HG03354 (cell line): ENCODE results near the gene ARFGAP1.
"Not testable (repeated sequence)": the region's sequence is repeated elsewhere in the genome, so short reads cannot be mapped to it uniquely, and the experiment has no call there.

Experiments used
- ATAC-seq: cut with Tn5 transposase; IDR thresholded peaks from one replicate; pipeline ENCODE4 v1.9.1; 2021; ENCODE audit warnings: mild to moderate bottlenecking; ENCODE audit not compliant: unreplicated experiment, poor library complexity, severe bottlenecking

ARFGAP1 gene

DNA sequence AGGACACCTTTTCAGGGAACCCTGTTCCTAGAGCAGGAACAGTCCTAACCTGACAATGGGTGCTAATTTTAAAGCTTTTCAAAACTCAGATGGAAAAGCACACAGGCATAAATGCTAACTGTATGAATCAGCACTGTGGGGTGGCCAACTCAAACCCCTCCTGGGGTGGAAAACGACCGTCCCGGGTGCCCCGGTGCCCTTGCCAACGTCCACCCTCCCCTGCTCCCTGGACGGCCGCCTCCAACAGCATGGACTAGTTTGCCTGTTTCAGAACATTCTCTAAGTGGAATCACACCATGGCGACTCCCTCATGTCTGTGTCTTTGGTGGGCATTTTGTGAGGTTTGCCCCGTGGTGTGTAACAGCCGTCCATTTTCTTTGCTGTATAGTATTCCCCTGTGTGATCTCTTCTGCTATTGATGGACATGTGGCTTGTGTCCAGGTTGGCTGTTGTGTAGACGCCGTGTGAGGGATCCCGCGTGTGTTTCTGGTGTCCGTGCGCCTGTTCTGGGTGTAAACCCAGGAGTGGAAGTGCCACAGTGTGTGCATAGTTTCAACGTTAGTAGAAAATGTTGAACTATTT lies 26.2 kb downstream of the ARFGAP1 start:
- ATAC-seq: no peak

GRCh38 chr20:63301671-63302070 lies 29.1 kb downstream of the ARFGAP1 start:
- ATAC-seq: no peak

DNA sequence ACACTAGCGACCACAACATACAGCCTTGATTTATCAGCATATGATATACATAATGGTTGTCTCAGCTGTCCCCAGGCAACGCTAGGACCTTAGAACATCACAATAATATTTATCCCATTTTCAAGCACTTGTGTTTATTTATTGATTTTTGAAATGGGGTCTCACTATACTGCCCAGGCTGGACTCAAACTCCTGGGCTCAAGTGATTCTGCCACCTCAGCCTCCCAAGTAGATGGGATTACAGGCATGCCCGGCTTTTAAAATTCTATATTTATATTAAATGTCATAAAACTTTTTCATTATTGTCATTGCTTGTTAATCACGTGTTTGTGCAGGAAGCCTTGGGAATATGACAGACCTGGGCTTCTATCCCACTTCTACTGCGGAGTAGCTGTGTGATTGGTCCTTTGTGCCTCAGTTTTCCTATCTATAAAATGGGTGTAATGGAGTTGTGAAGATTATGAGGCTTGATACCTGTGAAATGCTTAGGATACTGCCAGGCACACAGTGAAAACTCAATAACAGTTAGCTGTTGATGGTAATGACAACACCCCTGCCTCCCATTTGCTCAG lies 30.6 kb downstream of the ARFGAP1 start:
- no peak for ATAC-seq

DNA sequence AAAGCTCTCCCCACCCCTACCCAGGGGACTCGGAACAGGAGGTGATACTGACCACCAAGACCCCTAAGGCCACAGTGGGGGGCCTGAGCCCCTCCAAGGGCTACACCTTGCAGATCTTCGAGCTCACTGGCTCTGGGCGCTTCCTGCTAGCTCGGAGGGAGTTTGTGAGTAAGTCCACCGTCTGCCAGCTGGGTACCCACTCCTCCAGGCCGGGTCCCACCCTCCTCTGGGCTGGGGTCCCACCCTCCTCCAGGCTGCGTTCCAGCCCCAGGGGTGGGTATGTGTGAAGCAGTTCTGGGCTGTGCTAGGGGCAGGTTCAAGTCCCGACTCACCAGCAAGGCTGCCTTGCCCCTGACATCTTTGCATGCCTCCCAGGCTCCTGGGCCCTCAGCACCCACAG lies 32.8 kb downstream of the ARFGAP1 start:
- no peak for ATAC-seq

- not testable (repeated sequence) for ATAC-seq
These were observed 33.5 kb downstream of the ARFGAP1 start for GRCh38 chr20:63305933-63306672.

DNA sequence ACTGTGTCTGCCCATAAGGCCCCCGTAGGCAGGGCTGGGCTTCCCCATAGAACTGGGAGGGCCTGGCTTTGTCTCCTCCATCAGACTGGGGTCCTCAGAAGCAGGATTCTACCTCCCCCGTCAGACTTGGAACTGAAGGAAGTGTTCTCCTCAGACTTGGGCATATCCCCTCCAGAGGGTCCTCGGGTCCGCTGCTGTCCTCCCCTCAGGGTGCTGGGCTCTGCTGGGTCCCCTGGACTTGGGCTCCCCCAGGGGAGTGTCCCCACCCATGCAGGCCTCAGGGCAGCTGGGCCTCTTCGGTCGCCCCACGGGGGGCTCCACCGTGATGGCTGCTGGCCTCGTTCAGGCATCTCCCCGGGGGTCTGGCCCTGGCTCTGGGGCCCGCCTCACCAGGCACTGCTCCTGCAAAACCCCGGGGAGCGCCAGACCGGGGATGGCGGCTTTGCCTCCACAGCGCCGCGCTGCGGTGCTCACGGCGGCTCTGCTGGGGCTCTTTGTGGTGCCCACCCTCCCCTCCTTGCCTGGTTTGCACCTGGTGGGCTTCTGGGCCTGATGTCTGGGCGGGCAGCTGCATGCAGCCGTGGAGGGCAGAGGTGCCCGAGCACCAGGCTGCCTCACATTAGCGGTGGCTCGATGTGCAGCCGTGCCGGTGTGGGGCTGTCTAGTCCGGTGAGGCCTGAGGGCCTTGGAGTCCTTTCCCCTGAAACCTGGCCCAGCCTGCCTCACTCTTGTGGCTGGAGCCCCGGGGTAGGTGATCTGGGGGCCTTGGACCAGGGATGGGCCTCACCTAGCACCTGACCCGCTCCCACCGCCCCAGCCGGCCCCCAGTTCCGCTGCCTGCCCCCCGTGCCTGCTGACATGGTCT lies 34.3 kb downstream of the ARFGAP1 start:
- no peak for ATAC-seq

DNA sequence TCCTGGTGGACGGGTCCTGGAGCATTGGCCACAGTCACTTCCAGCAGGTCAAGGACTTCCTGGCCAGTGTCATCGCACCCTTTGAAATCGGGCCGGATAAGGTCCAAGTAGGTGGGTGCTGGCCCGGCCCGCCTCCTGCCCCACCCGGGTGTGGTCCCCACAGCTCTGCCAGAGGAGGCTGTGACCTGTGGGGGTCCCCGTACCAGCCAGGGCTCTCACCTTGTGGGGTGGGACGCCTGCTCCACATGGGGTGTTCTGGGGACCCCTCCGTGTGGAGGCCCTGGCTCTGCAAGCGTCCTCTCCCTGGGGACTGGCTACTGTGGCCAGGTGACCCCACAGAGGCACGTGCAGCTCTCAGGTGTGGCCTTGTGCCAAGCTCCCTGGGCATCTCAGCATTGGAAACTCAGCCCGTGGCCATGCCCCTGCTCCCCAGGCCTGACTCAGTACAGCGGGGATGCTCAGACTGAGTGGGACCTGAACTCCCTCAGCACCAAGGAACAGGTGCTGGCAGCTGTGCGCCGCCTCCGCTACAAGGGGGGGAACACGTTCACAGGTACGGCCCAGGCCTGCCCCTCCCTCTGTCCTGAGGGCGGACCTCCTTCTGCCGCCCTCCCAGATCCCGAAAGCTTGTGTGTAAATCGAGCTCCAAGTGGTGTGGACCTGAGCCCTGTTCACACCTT lies 35.1 kb downstream of the ARFGAP1 start:
- no peak for ATAC-seq

GRCh38 chr20:63308218-63308911 lies 35.8 kb downstream of the ARFGAP1 start:
- no peak for ATAC-seq

- ATAC-seq: no peak
These were observed 36.9 kb downstream of the ARFGAP1 start for GRCh38 chr20:63309261-63310071.

DNA sequence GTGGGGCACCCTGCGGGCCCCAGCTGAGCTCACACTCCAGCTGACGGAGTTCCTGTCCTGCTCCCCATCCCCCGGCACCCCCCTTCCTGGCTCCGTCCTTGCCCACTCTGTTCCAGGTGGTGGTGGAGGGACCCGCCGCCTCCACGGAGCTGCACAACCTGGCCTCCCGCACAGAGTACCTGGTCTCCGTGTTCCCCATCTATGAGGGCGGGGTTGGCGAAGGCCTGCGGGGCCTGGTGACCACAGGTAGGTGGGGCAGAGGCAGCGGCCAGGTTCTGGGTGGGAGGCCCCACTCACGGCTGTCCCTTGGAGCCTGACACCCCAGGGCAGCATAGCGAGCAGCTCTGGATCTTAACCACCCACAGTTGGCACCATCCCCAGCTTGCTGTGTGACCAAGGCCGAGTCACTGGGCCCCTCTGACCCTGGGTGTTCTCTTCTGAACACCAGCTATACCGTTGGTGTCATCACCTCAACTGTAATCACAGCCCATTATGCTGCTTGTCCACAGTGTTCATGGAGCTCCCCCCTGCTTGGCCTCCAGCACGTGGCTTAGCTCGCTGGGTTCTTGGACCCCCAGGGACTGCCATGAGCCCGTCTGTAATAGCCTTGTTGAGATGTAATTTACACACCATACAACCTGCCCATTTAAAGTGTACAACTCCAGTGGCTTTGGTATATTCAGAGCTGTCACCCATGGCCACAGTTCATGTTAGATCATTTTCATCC lies 37.8 kb downstream of the ARFGAP1 start:
- no peak for ATAC-seq

GRCh38 chr20:63311186-63311832 lies 38.7 kb downstream of the ARFGAP1 start:
- ATAC-seq: no peak

- ATAC-seq: no peak
These were observed 39.2 kb downstream of the ARFGAP1 start for GRCh38 chr20:63311833-63312243.

- no peak for ATAC-seq
These were observed 39.7 kb downstream of the ARFGAP1 start for GRCh38 chr20:63312273-63312672.

- ATAC-seq: no peak
These were observed 40.2 kb downstream of the ARFGAP1 start for GRCh38 chr20:63312690-63313348.

DNA sequence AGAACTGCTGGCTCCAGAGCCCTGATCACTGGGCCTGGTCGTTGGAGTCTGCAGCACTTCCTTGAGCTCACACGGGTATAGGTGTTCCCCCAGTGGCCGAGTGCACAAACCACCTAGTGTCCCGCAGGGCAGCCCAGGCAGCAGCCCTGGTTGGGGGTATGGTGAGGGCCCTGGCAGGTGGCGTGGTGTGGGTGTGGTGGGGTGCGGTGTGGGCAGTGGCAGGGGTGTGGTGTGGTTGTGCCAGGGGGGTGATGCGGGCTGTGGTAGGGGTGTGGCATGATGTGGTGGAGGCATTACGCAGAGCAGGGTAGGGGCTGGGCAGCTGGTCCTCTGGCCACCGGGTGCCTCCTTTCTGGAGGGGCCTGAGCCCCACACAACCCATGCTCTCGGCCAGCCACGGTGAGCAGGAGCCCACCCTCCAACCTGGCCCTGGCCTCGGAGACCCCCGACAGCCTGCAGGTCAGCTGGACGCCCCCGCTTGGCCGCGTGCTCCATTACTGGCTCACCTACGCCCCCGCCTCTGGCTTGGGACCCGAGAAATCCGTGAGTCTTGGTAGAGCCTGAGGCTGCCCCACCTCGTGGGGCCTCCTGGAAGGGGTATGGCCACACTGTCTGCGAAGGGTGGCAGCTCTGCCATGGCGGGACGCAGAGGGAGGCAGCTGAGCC lies 40.9 kb downstream of the ARFGAP1 start:
- no peak for ATAC-seq

GRCh38 chr20:63314015-63314471 lies 41.4 kb downstream of the ARFGAP1 start:
- no peak for ATAC-seq
